HG02870 (cell line): ENCODE measurements around the gene PIK3R1.

Source experiments
- ATAC-seq: cut with Tn5 transposase; IDR thresholded peaks from one replicate; pipeline ENCODE4 v1.9.1; 2021; ENCODE audit warnings: mild to moderate bottlenecking, moderate library complexity; ENCODE audit not compliant: unreplicated experiment

PIK3R1 gene

DNA sequence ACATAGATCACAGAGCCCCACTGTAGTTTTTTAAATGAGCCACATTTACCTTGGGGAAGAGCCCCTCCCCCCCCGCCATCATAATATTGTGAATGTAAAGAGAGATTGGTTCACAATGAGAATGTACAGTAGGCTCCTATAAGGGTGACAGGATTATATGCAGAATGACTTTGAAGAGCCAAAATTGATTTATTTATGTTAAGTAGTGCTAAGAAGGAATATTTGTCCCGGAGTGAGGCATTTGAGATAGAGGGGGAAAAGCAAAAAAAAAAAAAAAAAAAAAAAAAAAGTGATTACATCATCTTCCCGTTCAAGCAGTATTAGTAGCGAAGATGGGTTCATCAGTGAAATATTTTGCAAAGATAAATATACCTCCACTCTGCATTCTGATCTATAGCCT is 73.9 kb downstream of the PIK3R1 start:
- ATAC-seq = no peak

DNA sequence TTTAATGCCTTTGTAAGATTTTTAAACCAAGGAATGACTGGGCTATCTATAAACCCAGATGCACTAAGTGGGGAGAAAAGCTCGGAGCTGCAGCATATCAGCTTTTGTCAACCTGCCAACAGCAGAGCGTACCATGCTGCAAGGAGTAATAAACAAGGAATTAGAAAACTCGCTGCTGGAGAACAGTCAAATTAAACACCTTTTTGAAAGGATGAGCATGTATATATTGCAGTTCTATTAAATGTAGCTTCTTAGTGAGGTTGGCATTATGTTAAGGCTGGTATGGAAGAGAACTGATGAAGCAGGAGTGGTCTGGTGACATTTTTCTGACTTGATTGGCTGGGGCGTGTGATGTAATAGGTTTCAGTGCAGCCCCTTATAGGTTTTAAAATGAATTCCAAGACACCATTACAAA is 74.7 kb downstream of the PIK3R1 start:
- ATAC-seq = no peak

GRCh38 chr5:68290847-68291246 is 75.3 kb downstream of the PIK3R1 start:
- ATAC-seq = no peak

- ATAC-seq = no peak
These were observed 76.8 kb downstream of the PIK3R1 start for GRCh38 chr5:68292316-68292715.

- no peak for ATAC-seq
These were observed 80.2 kb downstream of the PIK3R1 start for GRCh38 chr5:68295772-68296171.

GRCh38 chr5:68296895-68297294 is 81.3 kb downstream of the PIK3R1 start:
- no peak for ATAC-seq

DNA sequence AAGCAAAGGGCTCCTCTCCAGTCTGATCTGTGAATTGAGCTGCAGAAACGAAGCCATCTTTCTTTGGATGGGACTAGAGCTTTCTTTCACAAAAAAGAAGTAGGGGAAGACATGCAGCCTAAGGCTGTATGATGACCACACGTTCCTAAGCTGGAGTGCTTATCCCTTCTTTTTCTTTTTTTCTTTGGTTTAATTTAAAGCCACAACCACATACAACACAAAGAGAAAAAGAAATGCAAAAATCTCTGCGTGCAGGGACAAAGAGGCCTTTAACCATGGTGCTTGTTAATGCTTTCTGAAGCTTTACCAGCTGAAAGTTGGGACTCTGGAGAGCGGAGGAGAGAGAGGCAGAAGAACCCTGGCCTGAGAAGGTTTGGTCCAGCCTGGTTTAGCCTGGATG is 82.1 kb downstream of the PIK3R1 start:
- no peak for ATAC-seq

DNA sequence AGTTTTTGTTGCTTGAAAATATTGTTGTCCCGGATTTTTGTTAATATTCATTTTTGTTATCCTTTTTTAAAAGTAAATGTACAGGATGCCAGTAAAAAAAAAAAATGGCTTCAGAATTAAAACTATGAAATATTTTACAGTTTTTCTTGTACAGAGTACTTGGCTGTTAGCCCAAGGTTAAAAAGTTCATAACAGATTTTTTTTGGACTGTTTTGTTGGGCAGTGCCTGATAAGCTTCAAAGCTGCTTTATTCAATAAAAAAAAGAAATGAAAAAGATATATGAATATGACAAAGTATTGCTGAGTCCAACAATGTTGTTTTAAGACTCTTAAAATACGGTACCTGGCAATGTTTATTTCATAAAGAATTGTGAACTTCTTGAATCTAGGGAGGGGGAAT is 82.9 kb downstream of the PIK3R1 start:
- ATAC-seq = no peak

DNA sequence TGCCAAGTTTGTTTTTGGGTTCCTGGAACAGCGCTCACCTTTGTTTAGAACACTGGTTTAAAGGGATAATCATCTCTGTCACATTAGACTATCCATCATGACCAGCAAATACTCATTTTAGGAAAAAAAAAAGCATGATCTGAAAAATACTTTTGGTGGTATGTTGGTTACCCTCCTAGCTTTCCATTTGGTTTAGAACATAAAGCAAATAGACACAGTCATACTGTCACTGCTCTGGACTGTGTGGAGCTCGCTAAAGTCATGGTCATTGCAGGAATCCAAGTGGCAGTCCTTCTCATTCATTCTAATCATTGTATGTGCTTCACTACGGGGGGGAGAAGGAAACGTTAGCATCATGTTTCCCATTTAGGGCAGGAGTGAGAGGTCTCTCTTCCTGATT is 83.5 kb downstream of the PIK3R1 start:
- ATAC-seq = no peak

- no peak for ATAC-seq
These were observed 84.0 kb downstream of the PIK3R1 start for GRCh38 chr5:68299575-68299974.

- ATAC-seq = peak; percentile 54
These were observed 87.6 kb downstream of the PIK3R1 start for GRCh38 chr5:68303038-68303738.

- no peak for ATAC-seq
These were observed 88.3 kb downstream of the PIK3R1 start for GRCh38 chr5:68303754-68304420.

GRCh38 chr5:68304421-68305052 is 89.0 kb downstream of the PIK3R1 start:
- ATAC-seq = no peak

DNA sequence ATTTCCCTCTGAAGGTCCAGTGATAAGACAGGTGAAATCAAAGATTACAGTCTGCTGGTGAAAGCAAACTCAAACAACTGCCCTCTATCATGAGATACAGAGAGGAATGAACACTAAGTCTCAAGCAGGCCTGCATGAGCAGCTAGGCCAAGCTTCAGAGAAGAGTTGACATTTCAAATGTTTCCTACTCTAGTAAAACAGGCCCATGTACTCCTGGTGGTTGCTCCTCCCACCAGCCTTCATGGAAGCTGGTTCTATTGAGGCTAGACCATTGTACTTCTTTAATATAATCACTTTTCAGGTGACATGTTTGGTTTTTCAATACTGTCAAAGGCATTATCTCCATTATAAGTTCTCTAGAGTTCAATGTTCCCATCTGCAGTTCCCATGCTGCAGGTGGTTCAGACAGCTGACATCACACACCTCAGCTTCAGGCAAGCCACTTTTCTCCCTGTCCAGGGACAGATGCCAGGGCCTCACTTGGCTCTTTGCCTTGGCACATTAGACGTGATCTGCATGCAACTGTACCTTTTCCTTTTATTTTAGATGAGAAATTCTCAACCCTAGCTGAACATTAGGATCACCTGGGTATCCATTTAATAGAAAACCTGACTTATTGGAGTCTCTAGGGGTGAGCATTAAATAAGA is 89.8 kb downstream of the PIK3R1 start:
- no peak for ATAC-seq

- ATAC-seq = no peak
These were observed 90.9 kb downstream of the PIK3R1 start for GRCh38 chr5:68306361-68307014.

DNA sequence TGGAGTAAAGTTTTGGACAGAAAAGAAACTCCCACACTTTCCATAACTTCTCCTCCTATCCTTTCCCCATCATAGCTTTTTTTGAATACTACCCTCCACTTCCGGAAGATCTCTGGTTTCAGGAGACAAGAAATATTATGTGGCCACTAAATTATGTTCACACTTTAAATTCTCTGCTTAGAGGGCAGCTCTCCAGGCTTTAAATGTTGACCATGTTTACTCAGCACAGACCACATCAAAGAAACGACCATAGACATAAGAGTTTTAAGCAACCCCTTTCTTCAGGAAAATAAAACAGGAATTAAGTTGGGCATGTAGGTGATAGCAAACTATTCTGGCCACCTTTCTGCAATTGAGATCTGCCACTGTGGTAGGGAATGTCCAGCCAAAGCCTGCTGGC is 97.8 kb downstream of the PIK3R1 start:
- ATAC-seq = no peak

GRCh38 chr5:68314465-68314864 is 98.9 kb downstream of the PIK3R1 start:
- no peak for ATAC-seq

DNA sequence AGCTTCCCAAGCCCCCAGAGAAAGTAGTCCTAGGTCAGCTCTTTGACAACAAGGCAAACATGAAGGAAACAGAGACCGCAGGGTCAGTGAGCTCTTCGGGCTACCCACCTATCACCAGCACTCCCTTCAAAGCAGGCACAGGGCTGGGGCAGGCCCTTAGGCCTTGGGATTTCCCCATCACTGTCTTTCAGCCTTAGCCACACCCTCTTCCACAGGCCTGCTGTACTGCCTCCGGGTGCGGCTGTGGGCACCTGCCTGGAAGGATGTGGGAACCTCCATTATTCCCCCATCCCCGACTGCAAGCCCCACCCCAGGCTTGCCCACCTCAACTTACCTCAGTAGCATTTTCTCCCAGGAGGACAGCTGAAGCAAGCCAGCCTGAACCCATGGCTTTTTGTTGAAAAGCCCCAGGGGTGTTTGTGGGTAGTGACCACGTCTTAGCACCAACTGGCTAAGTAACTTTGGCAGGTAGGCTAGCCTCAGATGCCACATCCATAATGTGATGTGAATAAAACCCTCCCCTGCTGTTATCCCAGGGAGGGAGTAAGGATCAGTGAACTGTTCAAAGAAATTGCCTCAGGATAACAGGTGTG is 100.2 kb downstream of the PIK3R1 start:
- ATAC-seq = peak; percentile 99

DNA sequence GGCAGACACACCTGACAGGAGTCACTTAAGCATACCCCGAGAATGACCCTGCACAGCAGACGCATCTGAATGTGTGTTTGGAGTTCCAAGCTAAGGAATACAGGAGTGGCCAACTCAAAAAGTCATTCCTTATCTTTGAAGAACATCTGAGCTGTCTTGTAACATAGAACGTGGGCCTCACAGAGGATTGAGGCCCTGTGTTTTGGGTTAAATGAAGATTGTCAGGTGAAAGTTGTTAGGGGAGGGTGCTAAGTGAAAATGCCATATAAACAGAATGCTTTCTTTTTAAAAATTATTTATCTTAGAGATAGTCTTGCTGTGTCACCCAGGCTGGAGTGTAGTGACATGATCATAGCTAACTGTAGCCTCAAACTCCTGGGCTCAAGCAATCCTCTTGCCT is 100.9 kb downstream of the PIK3R1 start:
- ATAC-seq = no peak

DNA sequence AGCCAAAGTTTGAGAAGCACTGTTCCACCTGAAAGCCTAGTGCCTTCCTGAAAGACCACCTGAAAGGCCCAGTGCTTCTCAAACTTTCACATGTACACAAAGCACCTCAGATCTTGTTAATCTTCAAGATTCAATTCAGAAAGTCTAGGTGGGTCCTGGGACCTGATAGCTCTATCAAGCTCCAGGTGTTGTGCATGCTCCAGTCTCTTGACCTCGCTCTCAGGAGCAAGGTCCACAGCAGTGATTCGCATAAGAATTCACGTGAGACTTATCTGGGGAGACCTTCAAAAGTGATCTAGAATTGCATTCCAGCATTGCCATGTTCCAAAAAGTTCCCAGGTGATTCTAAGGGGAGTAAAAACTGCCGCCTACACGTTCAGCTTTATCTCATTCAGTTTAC is 102.1 kb downstream of the PIK3R1 start:
- ATAC-seq = no peak
